Measurements from ENCODE around the gene TECPR1.
A peak's percentile ranks its signal among the peaks of the same experiment; 100 is the strongest.

The TECPR1 gene

GRCh38 chr7:98213888-98214810 is 37.9 kb downstream of the TECPR1 start:
- ATAC-seq: peak; percentile 11
- peak overlapping the region in 1 of 2 donors; percentile 46 for H3K27ac Mint-ChIP-seq

GRCh38 chr7:98213296-98213887 is 38.6 kb downstream of the TECPR1 start:
- Mint-ChIP-seq H3K27ac (peak overlapping the region in 1 of 2 donors; percentile 46), H3K27me3 (no peaks in the 10 kb centered on the region), H3K4me3 (no peak overlapping the region), H3K9me3 (no peaks in the 10 kb centered on the region), H3K4me1 (peaks cover 35% of the 10 kb centered on the region)
- no peak for ATAC-seq
- no peak for DNase-seq

More at GRCh38 chr7:98213888-98214810, 37.9 kb downstream of the TECPR1 start:
- Mint-ChIP-seq H3K4me1 (peaks cover 42% of the 10 kb centered on the region), H3K27me3 (no peaks in the 10 kb centered on the region), H3K4me3 (no peak overlapping the region), H3K9me3 (no peaks in the 10 kb centered on the region)
- DNase-seq: no peak

GRCh38 chr7:98212532-98213041 is 39.4 kb downstream of the TECPR1 start:
- Mint-ChIP-seq H3K4me3 (peak overlapping the region in 1 of 2 donors; percentile 39), H3K4me1 (peaks cover 27% of the 10 kb centered on the region), H3K27ac (no peak overlapping the region), H3K27me3 (no peaks in the 10 kb centered on the region), H3K9me3 (no peaks in the 10 kb centered on the region)
- ATAC-seq: peak; percentile 18
- DNase-seq: no peak

- ATAC-seq (peak; percentile 44), DNase-seq (no peak)
- no peaks in the 10 kb centered on the region for H3K9me3 Mint-ChIP-seq
- peaks cover 24% of the 10 kb centered on the region for H3K4me1 Mint-ChIP-seq
- peak overlapping the region; percentile 54 to 69 for H3K4me3 Mint-ChIP-seq
- peak overlapping the region in 1 of 2 donors; percentile 82 for H3K27ac Mint-ChIP-seq
- H3K27me3 Mint-ChIP-seq: no peaks in the 10 kb centered on the region
Measured at GRCh38 chr7:98211676-98212531, 40.1 kb downstream of the TECPR1 start.

GRCh38 chr7:98211221-98211675 is 40.8 kb downstream of the TECPR1 start, which contains the start of gene BHLHA15:
TSS of gene BHLHA15 (plus strand) at chr7:98211439. CDS start at chr7:98212310, 871 bp downstream.
- no peak for DNase-seq
- Mint-ChIP-seq H3K4me1 (peaks cover 24% of the 10 kb centered on the region), H3K27me3 (no peaks in the 10 kb centered on the region), H3K9me3 (no peaks in the 10 kb centered on the region), H3K27ac (peak within 1 kb of the TSS in 1 of 2 donors; percentile 82), H3K4me3 (peak within 1 kb of the TSS; percentile 54 to 69)
- peak; percentile 39 for ATAC-seq

GRCh38 chr7:98210513-98211220 is 41.4 kb downstream of the TECPR1 start:
- H3K27ac Mint-ChIP-seq: no peak overlapping the region

GRCh38 chr7:98209166-98209920 is 42.7 kb downstream of the TECPR1 start:
- Mint-ChIP-seq H3K4me1 (peaks cover 42% of the 10 kb centered on the region), H3K27me3 (no peaks in the 10 kb centered on the region), H3K4me3 (peak overlapping the region in 1 of 2 donors; percentile 56)

More at GRCh38 chr7:98210513-98211220, 41.4 kb downstream of the TECPR1 start:
- DNase-seq (no peak), ATAC-seq (no peak)
- Mint-ChIP-seq H3K4me3 (peak overlapping the region in 1 of 2 donors; percentile 56), H3K4me1 (peaks cover 29% of the 10 kb centered on the region), H3K27me3 (no peaks in the 10 kb centered on the region), H3K9me3 (no peaks in the 10 kb centered on the region)

GRCh38 chr7:98206451-98207330 is 45.3 kb downstream of the TECPR1 start:
- peak overlapping the region in 1 of 2 donors; percentile 27 for H3K27ac Mint-ChIP-seq
- no peaks in the 10 kb centered on the region for H3K27me3 Mint-ChIP-seq
- H3K4me3 Mint-ChIP-seq: no peak overlapping the region
- no peak for ATAC-seq
- H3K9me3 Mint-ChIP-seq: no peaks in the 10 kb centered on the region
- no peak for DNase-seq
- H3K4me1 Mint-ChIP-seq: peaks cover 53% of the 10 kb centered on the region

More at GRCh38 chr7:98209166-98209920, 42.7 kb downstream of the TECPR1 start:
- ATAC-seq (no peak), DNase-seq (no peak)
- Mint-ChIP-seq H3K27ac (peak overlapping the region in 1 of 2 donors; percentile 48), H3K9me3 (no peaks in the 10 kb centered on the region)

GRCh38 chr7:98205162-98205845 is 46.7 kb downstream of the TECPR1 start:
- H3K27ac Mint-ChIP-seq: no peak overlapping the region
- ATAC-seq (no peak), DNase-seq (no peak)
- no peaks in the 10 kb centered on the region for H3K27me3 Mint-ChIP-seq
- no peak overlapping the region for H3K4me3 Mint-ChIP-seq
- peaks cover 65% of the 10 kb centered on the region for H3K4me1 Mint-ChIP-seq
- H3K9me3 Mint-ChIP-seq: no peaks in the 10 kb centered on the region

- Mint-ChIP-seq H3K9me3 (no peaks in the 10 kb centered on the region), H3K27me3 (no peaks in the 10 kb centered on the region), H3K4me1 (peaks cover 65% of the 10 kb centered on the region), H3K4me3 (peak overlapping the region; percentile 23 to 49), H3K27ac (peak overlapping the region in 1 of 2 donors; percentile 59)
- DNase-seq (no peak), ATAC-seq (no peak)
Measured at GRCh38 chr7:98204670-98205069, 47.4 kb downstream of the TECPR1 start.

GRCh38 chr7:98203964-98204605 is 47.9 kb downstream of the TECPR1 start:
- Mint-ChIP-seq H3K27ac (peak overlapping the region in 1 of 2 donors; percentile 10), H3K4me3 (peak overlapping the region; percentile 89 to 90), H3K4me1 (peaks cover 69% of the 10 kb centered on the region), H3K9me3 (peaks cover 0 to 4% of the 10 kb centered on the region in 2 donors), H3K27me3 (no peaks in the 10 kb centered on the region)
- ATAC-seq (no peak), DNase-seq (no peak)

GRCh38 chr7:98203261-98203963 is 48.6 kb downstream of the TECPR1 start:
- Mint-ChIP-seq H3K27ac (peak overlapping the region in 1 of 2 donors; percentile 96), H3K4me1 (peaks cover 69% of the 10 kb centered on the region), H3K27me3 (no peaks in the 10 kb centered on the region), H3K4me3 (peak overlapping the region; percentile 89 to 90), H3K9me3 (peaks cover 0 to 8% of the 10 kb centered on the region in 2 donors)
- ATAC-seq (peak; percentile 45), DNase-seq (peak; percentile 27 to 54)
